Inflammatory macrophage (primary cell): ENCODE measurements around the gene GRAP2.
"Not testable (repeated sequence)": the region's sequence is repeated elsewhere in the genome, so short reads cannot be mapped to it uniquely, and the experiment has no call there.

Experiments used
- DNase-seq, 2 donors: peaks; one replicate each; pipeline ENCODE4 v3.0.0-alpha.2; 2020 to 2022

The GRAP2 gene

GRCh38 chr22:39898997-39899396 lies 1.9 kb upstream of the GRAP2 start:
- peak; percentile 86 to 93 for DNase-seq

DNA sequence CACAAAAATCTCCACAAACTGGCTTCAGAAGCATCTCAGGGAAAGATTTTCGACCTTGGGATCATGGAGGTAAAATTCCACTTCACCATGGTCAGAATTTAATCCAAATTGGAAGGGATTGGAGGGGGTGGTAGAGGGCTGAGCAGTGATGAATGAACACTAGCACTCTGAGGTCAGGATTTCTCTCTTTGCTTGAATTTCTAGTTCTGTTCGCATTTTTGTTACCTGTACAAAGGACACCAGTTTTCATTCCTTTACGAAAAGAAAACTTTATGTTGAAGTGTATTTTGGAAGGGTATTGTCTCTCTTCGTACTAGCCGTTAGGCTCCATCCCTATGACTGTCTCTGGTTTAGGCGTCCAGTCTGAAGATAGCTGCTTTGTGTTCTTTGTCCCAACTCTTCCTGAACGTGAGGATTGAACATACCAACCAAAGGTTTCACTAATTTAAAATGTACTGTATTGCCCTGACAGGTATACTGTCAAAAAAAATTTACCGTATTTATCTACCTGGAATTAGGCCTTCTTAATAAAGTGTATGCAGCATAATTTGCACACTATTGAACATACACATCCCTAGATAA lies 772 bp downstream of the GRAP2 start:
- no peak for DNase-seq

- DNase-seq, result not testable (repeated sequence)
Measured at GRCh38 chr22:39904024-39904423, 3.1 kb downstream of the GRAP2 start.

DNA sequence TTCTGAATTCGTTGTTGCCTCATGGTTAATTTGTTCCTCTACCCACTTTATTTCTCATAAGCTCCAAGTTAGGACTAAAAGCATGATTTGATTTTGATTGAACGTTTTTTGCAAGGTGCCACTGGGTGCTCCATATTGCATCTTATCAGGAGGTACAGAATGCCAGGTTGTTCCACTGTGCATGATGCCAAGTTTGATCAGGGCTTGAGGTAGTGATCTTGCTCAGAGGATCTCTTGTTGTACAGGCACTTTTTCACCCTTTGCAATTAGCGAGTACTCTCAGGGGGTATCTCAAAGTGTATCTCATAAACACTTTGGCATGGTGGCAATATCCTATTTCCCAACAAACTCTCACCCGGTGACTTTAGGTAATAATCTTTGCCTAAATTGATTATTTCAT lies 4.0 kb downstream of the GRAP2 start:
- no peak for DNase-seq

DNA sequence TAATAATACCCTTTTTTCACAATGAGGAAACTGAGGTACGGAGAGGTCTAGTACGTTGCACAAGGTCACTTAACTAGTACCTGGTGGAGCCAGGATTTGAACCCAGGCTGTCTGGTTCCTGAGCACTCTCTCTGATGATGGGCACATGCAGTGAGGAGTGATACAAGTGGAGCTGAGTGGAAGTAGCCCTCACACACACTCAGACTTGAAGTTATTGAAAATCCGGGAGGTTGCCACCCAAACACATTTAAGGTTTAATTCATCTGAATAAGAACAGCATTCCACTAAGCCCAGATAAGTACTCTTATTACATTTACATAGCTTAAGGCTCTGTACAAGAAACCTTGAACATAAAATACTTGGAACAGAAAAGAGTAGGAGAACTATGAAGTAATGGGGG lies 4.8 kb downstream of the GRAP2 start:
- DNase-seq, result no peak

DNA sequence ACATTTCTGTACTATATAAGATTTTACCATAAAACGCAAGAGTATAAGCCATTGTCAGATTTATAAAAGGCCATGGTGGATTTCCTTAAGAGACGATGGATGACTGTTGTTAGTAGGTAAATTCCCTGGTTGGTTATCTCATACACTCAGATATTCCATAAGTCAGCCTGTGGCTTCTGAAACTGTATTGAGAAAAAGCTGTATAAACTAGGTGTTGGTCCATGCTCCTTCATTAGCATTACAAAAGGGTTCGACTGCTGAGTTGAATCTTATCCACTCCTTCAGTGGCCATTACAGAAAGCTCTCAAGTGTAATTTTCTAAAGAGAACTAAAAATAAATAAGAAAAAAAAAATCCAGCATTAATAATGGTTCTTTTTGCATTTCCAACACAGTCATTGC lies 5.3 kb downstream of the GRAP2 start:
- no peak for DNase-seq

GRCh38 chr22:39907047-39907446 lies 6.2 kb downstream of the GRAP2 start:
- no peak for DNase-seq

- no peak for DNase-seq
Measured at GRCh38 chr22:39907605-39908097, 6.8 kb downstream of the GRAP2 start.

- DNase-seq, result no peak
Measured at GRCh38 chr22:39908136-39908535, 7.3 kb downstream of the GRAP2 start.

- peak in 1 of 2 donors; percentile 27 for DNase-seq
Measured at GRCh38 chr22:39908737-39909136, 7.9 kb downstream of the GRAP2 start.

DNA sequence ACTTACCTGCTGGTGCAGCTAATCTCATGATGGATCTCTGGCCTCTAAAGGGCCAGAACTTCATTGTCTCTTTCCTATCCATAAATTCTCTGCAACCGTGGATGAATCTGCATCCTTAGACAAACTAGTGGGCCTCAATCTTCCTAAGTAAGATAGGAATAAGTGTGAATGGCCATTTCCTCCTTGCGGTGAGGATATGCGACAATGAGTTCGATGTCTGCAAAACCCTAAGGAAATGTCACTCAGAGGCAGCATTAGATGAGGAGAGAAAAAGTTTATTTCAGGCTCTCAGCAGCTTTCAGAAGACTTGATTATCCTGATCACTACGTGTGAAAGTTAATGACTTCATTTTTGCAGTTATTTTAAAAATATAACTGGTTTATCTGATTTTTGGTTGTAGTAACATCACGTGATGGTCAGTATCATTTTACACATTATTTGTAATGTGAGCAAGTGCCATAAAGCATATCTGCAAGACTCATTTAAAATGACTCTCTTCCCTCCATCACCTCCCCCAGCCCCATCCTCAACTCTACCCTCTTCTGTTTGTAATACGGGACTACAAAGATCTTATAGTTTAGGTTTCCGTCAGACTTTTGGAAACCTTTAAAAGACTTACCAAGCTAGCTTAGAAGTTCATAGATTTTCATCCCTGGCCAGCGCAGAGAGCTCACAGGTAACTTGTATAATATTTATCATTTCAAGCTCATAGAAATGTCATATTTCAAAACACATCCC lies 10.2 kb downstream of the GRAP2 start:
- no peak for DNase-seq

DNA sequence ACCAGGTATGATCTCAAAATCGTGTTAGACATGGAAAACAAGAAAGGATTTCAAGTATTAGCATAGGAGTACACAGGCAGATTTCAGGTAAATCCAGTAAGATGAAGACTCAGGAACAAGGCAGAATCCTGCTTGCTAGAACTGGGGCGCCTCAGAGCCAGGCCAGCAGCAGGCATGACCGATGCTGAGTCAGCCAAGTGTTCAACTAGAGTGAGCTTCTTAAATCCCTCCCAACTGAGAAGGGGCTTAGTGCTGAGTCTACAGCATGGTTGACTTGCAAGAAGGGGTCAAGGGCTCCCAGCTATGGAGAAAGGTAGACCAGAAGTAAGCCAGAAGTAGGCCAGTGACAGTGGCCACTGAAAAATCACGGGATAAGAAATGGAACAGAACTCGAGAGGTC lies 12.4 kb downstream of the GRAP2 start:
- DNase-seq, result no peak

- no peak for DNase-seq
Measured at GRCh38 chr22:39913886-39914285, 13.0 kb downstream of the GRAP2 start.

- no peak for DNase-seq
Measured at GRCh38 chr22:39914584-39914983, 13.7 kb downstream of the GRAP2 start.

DNA sequence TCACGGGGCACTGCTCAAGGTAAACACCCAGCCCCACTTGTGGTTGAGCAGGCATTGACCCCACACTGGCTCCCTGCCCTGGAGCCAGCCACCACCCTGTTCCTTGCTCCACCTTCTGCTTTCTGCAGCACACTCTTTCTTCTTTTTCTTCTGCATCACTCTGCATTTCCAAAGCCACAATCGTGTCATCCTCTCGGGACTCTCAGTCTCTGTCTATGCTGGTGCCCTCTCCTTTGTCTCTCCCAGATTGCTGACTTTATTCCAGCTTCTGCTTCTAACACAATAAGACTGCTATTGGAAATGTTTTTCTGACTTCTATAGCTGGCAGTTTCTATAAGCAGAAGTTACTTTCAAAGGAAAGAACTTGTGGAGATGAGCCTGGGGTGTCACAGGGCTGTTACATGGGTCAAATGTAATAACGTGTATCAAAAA lies 14.4 kb downstream of the GRAP2 start:
- no peak for DNase-seq

DNA sequence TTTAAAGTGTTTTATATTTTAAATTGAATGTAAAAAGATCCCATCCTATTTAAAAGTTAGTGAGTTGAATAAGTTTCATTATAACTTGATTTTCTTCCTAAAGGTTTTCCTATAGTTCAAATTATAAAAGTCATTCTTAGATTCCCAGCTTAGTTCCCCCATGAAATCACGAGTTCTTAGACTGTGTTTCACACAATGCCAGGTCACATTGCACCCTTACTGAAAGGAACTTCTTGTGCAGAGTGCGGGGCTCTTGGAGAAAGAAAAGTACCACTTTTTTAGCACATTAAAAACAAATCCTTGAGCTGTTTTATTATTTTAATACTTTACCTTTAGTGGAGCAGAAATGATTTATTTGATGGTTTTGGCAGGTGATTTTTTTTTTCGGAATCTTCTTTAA lies 15.6 kb downstream of the GRAP2 start:
- DNase-seq, result no peak

DNA sequence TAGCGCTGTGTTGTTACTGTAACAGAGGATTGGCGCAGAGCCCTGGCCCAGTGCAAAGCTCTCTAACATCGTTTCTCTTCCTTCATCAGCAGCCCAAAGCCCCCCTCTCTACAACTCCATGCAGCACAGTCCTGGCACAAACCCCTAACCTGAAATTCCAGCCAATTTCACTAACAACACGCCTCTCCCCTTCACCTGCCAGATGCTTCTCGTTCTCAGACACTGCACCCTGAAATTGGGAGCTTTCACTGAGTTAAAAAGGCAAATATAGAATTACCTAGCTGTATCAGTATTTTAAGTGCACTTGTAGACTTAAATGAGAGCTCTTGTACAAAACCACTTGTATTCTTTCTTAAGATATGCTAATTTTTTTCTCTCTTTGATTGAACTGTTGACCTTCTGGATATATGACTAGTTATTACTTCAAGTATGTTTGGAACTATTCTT lies 16.3 kb downstream of the GRAP2 start:
- no peak for DNase-seq

GRCh38 chr22:39917776-39918495 lies 17.1 kb downstream of the GRAP2 start:
- peak in 1 of 2 donors; percentile 29 for DNase-seq

DNA sequence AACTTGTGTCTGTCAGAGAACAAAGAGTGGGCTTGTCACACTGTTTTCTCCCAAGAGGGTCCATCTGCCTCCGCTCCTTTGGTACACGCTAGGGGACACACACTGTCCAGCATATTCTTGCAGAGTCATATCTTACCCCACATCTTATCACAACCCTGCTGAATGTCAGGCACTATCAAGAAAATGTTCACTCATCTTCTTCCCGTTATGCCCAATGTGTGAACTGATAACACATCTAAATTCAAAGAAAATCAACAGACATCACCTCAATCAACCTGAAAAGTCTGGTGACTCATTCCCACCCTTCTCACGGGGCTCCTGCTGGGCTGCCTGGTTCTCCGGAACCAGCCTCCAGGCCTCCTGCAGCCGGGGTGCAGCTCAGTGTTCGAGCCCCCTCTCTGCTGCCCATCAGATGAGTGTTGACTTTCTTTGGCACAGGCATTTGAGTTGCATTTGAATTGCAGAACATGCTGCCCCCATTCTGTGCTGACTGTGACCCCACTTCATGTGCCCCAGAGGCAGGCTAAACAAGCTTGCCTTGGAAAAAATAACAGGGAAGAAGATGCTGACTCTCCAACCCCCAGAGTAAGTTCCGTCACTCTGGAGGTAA lies 19.4 kb downstream of the GRAP2 start:
- no peak for DNase-seq

DNA sequence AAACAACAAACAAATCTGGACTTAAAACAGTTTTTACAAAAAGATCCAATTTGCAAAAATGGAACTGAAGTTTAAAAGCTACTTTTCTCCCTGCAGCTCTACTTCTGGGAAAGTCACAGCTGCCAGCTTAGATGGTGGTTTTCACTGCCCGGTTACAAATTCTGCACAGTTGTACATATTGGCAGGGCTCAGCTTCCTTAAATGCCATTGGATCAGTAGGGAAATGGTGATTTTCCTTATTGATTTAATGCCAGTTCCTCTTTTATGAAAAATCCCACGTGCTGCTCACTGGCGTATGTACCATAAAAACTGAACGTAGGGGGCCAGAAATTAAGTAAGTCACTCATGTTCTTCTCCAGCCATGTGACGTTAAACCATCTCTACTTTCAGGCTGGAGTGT lies 22.8 kb downstream of the GRAP2 start:
- no peak for DNase-seq

- no peak for DNase-seq
Measured at GRCh38 chr22:39924286-39924685, 23.4 kb downstream of the GRAP2 start.

DNA sequence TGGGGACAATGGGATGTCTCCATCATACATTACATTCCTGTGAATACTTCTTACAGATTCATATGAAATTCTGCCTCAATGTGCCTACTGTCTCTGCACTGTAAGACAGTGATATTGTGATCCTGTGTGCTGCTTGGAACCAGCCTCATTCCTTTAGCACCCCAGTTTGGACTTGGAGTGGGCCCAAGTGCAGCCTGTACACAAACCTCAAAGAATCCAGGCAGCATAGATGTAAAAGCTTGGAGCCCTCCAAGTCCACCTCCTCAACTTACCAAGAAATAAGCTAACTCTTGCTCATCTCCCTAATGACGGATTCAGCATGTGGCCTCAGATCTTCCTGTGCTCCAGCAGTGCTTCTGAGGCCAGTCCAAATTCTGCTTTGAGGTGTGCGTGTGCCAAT lies 24.4 kb downstream of the GRAP2 start:
- no peak for DNase-seq
